Choroid plexus epithelial cell (primary cell): Measurements from ENCODE around the gene ANKRD63.
A peak's percentile ranks its signal among the peaks of the same experiment; 100 is the strongest.

Experiments
- DNase-seq: peaks from one replicate; pipeline ENCODE4 v3.0.0-alpha.2; 2010; ENCODE audit warnings: low read depth
- H3K4me3 ChIP-seq: 2 replicates; pipeline ENCODE4 v1.5.1; 2011; ENCODE audit warnings: low read depth, mild to moderate bottlenecking, control low read depth, low read length, moderate library complexity
- CTCF ChIP-seq: conservative IDR thresholded peaks from 2 replicates; pipeline ENCODE4 v1.5.1; 2011; ENCODE audit warnings: low read depth, mild to moderate bottlenecking, control low read depth, inconsistent platforms, low read length, moderate library complexity

Gene ANKRD63

GRCh38 chr15:40285554-40286011 is 2.7 kb upstream of the ANKRD63 start:
- TF ChIP-seq CTCF: no peak
- H3K4me3 ChIP-seq: no peak overlapping the region
- DNase-seq: no peak

GRCh38 chr15:40285151-40285550 is 2.3 kb upstream of the ANKRD63 start:
- no peak overlapping the region for H3K4me3 ChIP-seq

GRCh38 chr15:40283615-40284300 is 894 bp upstream of the ANKRD63 start:
- no peak for TF ChIP-seq CTCF
- H3K4me3 ChIP-seq: no peak overlapping the region
- no peak for DNase-seq

More at GRCh38 chr15:40285151-40285550, 2.3 kb upstream of the ANKRD63 start:
- DNase-seq: peak; percentile 50
- no peak for TF ChIP-seq CTCF

GRCh38 chr15:40282147-40282868 is 556 bp downstream of the ANKRD63 start:
- H3K4me3 ChIP-seq: peak overlapping the region; percentile 38
- TF ChIP-seq CTCF: peak; percentile 5
- no peak for DNase-seq

GRCh38 chr15:40281801-40282146 is 1.1 kb downstream of the ANKRD63 start:
- no peak for TF ChIP-seq CTCF
- no peak for DNase-seq
- no peak overlapping the region for H3K4me3 ChIP-seq

- DNase-seq: no peak
- no peak for TF ChIP-seq CTCF
- no peak overlapping the region for H3K4me3 ChIP-seq
Observed at GRCh38 chr15:40281057-40281800, 1.6 kb downstream of the ANKRD63 start.
